ENCODE results near the gene DNAH10. TPM values are rescaled to one million over a fixed set of nuclear protein-coding genes. Genes with fewer than 3 reads are reported as not detected.

DNAH10 gene
- total and polyA plus RNA-seq, 4 donors, result 4.5 to 18.1 (median 11.4) TPM

DNA sequence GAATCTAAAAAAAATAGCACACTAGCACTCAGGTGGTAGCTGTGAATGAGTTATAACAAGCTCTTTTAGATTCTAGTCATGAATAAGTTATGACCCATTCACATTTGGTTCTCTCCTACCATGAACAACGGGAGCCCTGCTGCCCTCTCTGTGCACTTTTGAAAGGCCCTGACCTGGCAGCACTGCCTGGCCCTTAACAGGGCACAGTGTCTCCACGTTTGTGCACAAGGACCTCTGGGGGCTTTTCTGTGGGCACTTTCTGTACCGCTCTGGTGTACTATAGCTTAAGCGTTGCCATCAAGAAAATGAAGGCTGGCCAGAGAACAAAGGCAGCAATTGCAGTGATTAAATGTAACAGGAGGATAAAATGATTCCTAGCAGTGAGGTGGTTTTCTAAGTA lies 189.4 kb downstream of the DNAH10 start:
- H3K4me1 ChIP-seq (ENCODE audit: control insufficient read depth, insufficient read depth, low read length), result peaks cover 39% of the 10 kb centered on the region
- H3K4me3 ChIP-seq (ENCODE audit: low read depth, low read length), result no peak overlapping the region
- DNase-seq (ENCODE audit: low read depth in 4 of 6, low spot score in 6 of 6), result no peak
- H3K36me3 ChIP-seq (ENCODE audit: control insufficient read depth, insufficient read depth, low read length), result peaks cover 9% of the 10 kb centered on the region
- no peaks in the 10 kb centered on the region for H3K27me3 ChIP-seq (ENCODE audit: control insufficient read depth, insufficient read depth, low read length)
- 42% methylated on average over 4 of the region's 4 CpGs for WGBS (ENCODE audit: insufficient coverage)
- no peak overlapping the region for H3K27ac ChIP-seq (ENCODE audit: low read depth, low read length)
- no peaks in the 10 kb centered on the region for H3K9me3 ChIP-seq (ENCODE audit: control insufficient read depth, insufficient read depth, low read length)

DNA sequence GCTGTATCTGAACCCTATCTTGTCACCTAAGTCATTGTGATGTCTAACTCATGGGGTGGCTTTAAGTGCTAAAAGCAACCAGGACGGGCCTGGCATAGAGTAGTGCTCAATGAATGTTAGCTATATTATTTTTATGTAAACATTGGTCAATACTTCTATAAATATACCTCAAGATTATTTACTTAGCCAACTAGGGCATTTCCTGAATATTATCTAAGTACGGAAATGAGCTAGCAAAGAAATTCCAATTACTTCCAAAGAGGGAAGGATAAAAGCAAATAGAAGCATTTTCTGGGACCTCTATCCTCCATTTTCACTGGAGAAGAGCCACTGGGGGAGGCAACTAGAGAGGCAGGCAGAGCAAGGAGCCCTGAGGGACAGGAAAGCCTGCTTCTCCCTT lies 189.9 kb downstream of the DNAH10 start:
- no peaks in the 10 kb centered on the region for H3K27me3 ChIP-seq (ENCODE audit: control insufficient read depth, insufficient read depth, low read length)
- WGBS (ENCODE audit: insufficient coverage), result no CpG with 5 or more reads among the region's 2 CpGs
- H3K4me1 ChIP-seq (ENCODE audit: control insufficient read depth, insufficient read depth, low read length), result peaks cover 36% of the 10 kb centered on the region
- DNase-seq (ENCODE audit: low read depth in 4 of 6, low spot score in 6 of 6), result no peak
- H3K4me3 ChIP-seq (ENCODE audit: low read depth, low read length), result no peak overlapping the region
- no peak overlapping the region for H3K27ac ChIP-seq (ENCODE audit: low read depth, low read length)
- no peaks in the 10 kb centered on the region for H3K9me3 ChIP-seq (ENCODE audit: control insufficient read depth, insufficient read depth, low read length)
- H3K36me3 ChIP-seq (ENCODE audit: control insufficient read depth, insufficient read depth, low read length), result peaks cover 9% of the 10 kb centered on the region

DNA sequence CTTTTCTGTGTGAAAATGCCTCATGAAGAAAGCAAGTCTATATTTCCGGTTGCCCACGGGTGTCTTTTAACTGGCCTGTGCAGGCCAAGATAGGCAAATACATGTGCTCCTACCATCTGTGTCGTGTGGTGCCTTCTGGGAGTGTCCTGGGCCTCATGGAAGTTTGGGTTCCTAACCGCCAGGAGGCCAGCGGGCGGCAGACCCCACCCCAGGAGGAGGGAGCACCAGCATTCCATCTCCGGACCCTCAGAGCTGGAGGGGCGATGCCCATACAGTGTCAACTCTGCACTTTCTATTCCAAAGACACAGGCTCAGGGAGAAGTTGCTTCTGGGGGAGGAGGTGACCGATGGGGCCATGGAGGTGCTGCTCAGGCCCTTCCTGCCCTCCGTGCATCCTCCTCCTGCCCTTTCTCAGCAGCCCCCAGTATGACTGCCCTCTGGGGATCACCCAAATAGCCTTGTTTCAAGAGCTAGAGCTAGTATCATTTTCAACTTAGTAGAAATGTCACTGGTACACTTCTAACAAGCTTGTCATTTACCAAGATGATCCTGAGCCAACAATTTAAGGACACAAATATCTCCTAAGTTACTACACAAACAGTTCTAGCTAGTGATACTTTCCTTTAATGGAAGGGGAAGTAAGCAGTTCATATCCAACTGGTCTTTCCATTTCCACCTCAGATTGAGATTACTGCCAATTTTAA lies 192.7 kb downstream of the DNAH10 start:
- H3K27ac ChIP-seq (ENCODE audit: low read depth, low read length), result no peak overlapping the region

DNA sequence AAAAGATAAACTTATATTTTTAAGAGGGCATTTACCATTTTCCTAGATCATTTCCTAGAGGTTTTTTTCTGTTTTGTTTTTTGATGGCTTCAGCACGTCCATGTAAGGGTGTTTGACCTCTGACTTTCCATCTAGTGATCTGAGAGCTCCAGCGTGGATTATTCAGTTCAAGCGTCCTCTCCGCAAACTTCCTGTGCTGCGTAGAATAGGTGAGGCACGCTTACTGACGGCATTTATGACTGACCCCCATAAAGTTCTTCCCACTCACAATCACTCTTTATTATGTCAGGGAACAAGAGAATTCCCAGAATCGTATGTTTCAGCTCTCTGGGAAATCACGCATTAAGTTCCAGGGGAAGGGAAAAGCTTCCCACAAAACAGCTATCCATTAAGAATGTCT lies 194.1 kb downstream of the DNAH10 start:
- H3K36me3 ChIP-seq (ENCODE audit: control insufficient read depth, insufficient read depth, low read length), result peaks cover 7% of the 10 kb centered on the region
- H3K4me3 ChIP-seq (ENCODE audit: low read depth, low read length), result no peak overlapping the region
- H3K27me3 ChIP-seq (ENCODE audit: control insufficient read depth, insufficient read depth, low read length), result no peaks in the 10 kb centered on the region
- H3K9me3 ChIP-seq (ENCODE audit: control insufficient read depth, insufficient read depth, low read length), result no peaks in the 10 kb centered on the region
- DNase-seq (ENCODE audit: low read depth in 4 of 6, low spot score in 6 of 6), result no peak
- H3K4me1 ChIP-seq (ENCODE audit: control insufficient read depth, insufficient read depth, low read length), result peaks cover 3% of the 10 kb centered on the region
- WGBS (ENCODE audit: insufficient coverage), result 79% methylated on average over 6 of the region's 9 CpGs
- H3K27ac ChIP-seq (ENCODE audit: low read depth, low read length), result no peak overlapping the region

More for the DNA sequence above, 192.7 kb downstream of the DNAH10 start:
- 84% methylated on average over 8 of the region's 10 CpGs for WGBS (ENCODE audit: insufficient coverage)
- peaks cover 10% of the 10 kb centered on the region for H3K36me3 ChIP-seq (ENCODE audit: control insufficient read depth, insufficient read depth, low read length)
- H3K9me3 ChIP-seq (ENCODE audit: control insufficient read depth, insufficient read depth, low read length), result no peaks in the 10 kb centered on the region
- H3K4me1 ChIP-seq (ENCODE audit: control insufficient read depth, insufficient read depth, low read length), result peaks cover 15% of the 10 kb centered on the region
- no peak for DNase-seq (ENCODE audit: low read depth in 4 of 6, low spot score in 6 of 6)
- no peak overlapping the region for H3K4me3 ChIP-seq (ENCODE audit: low read depth, low read length)
- H3K27me3 ChIP-seq (ENCODE audit: control insufficient read depth, insufficient read depth, low read length), result no peaks in the 10 kb centered on the region

DNA sequence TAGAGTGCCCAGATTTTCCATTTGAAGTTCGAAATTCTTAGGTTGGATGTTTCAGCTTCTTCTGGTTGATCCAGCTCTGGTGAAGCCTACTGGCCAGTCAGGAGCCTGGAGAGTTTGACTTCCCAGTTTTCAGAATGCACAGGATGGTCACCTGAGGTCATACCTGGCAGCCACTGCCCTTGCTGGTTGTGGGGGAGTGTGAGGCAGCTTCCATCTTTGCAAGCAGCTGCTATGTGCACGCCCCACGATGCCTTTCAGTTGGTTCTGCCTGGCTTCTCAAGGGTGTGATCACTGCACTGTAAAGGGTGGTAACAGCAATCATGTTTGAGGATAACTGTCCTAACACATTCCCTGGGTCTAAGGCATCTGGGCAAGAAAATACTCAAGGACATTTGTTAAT lies 195.1 kb downstream of the DNAH10 start:
- H3K9me3 ChIP-seq (ENCODE audit: control insufficient read depth, insufficient read depth, low read length), result no peaks in the 10 kb centered on the region
- no peaks in the 10 kb centered on the region for H3K27me3 ChIP-seq (ENCODE audit: control insufficient read depth, insufficient read depth, low read length)
- H3K4me3 ChIP-seq (ENCODE audit: low read depth, low read length), result no peak overlapping the region
- H3K4me1 ChIP-seq (ENCODE audit: control insufficient read depth, insufficient read depth, low read length), result no peaks in the 10 kb centered on the region
- peaks cover 7% of the 10 kb centered on the region for H3K36me3 ChIP-seq (ENCODE audit: control insufficient read depth, insufficient read depth, low read length)
- WGBS (ENCODE audit: insufficient coverage), result 100% methylated on average over 1 of the region's 3 CpGs
- no peak overlapping the region for H3K27ac ChIP-seq (ENCODE audit: low read depth, low read length)
- DNase-seq (ENCODE audit: low read depth in 4 of 6, low spot score in 6 of 6), result no peak

DNA sequence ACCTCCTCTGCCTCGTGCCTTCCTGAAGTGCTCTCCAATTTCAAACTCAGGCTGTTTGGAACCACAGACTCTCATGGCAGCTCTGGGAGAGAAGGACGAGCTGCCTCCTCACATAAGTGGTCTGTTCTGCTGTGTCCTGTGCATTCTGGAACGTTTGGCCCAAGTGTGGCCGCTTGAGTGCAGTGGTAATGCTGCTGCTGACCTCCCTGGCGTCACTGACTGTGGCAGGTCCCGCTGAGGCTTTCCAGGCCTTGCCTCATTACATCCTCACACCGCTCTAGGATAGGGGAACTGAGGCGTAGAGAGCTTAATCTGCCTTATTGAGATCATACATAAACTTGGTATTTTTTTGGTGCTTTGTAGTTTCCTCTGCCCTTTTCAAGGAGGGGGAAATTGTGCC lies 196.4 kb downstream of the DNAH10 start:
- WGBS (ENCODE audit: insufficient coverage), result 69% methylated on average over 7 of the region's 8 CpGs
- Histone ChIP-seq H3K36me3 (ENCODE audit: control insufficient read depth, insufficient read depth, low read length) (peaks cover 7% of the 10 kb centered on the region), H3K27me3 (ENCODE audit: control insufficient read depth, insufficient read depth, low read length) (no peaks in the 10 kb centered on the region), H3K27ac (ENCODE audit: low read depth, low read length) (no peak overlapping the region), H3K9me3 (ENCODE audit: control insufficient read depth, insufficient read depth, low read length) (no peaks in the 10 kb centered on the region), H3K4me3 (ENCODE audit: low read depth, low read length) (no peak overlapping the region), H3K4me1 (ENCODE audit: control insufficient read depth, insufficient read depth, low read length) (peaks cover 3% of the 10 kb centered on the region)
- no peak for DNase-seq (ENCODE audit: low read depth in 4 of 6, low spot score in 6 of 6)

DNA sequence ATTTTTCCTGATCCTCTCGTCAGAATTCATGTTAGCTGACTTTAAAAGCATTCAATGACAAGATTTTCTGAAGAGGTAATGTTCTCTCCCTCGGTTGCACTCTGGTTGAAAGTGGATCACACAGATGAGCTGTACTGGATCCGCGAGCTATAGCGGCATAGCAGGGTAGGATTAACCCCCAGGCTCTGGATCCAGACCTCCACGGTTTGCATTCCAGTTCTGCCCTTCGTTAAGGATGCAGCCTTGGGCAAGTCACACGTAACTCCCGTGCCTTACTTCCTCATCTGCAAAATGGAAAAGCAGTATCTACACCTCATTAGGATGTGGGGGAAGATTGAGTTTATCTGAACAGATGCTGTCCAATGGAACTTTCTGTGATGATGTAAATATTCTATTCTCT lies 196.8 kb downstream of the DNAH10 start:
- no peak overlapping the region for H3K27ac ChIP-seq (ENCODE audit: low read depth, low read length)
- 83% methylated on average over 6 of the region's 9 CpGs for WGBS (ENCODE audit: insufficient coverage)
- no peaks in the 10 kb centered on the region for H3K9me3 ChIP-seq (ENCODE audit: control insufficient read depth, insufficient read depth, low read length)
- H3K4me1 ChIP-seq (ENCODE audit: control insufficient read depth, insufficient read depth, low read length), result peaks cover 3% of the 10 kb centered on the region
- no peak for DNase-seq (ENCODE audit: low read depth in 4 of 6, low spot score in 6 of 6)
- H3K27me3 ChIP-seq (ENCODE audit: control insufficient read depth, insufficient read depth, low read length), result no peaks in the 10 kb centered on the region
- no peak overlapping the region for H3K4me3 ChIP-seq (ENCODE audit: low read depth, low read length)
- peaks cover 7% of the 10 kb centered on the region for H3K36me3 ChIP-seq (ENCODE audit: control insufficient read depth, insufficient read depth, low read length)

DNA sequence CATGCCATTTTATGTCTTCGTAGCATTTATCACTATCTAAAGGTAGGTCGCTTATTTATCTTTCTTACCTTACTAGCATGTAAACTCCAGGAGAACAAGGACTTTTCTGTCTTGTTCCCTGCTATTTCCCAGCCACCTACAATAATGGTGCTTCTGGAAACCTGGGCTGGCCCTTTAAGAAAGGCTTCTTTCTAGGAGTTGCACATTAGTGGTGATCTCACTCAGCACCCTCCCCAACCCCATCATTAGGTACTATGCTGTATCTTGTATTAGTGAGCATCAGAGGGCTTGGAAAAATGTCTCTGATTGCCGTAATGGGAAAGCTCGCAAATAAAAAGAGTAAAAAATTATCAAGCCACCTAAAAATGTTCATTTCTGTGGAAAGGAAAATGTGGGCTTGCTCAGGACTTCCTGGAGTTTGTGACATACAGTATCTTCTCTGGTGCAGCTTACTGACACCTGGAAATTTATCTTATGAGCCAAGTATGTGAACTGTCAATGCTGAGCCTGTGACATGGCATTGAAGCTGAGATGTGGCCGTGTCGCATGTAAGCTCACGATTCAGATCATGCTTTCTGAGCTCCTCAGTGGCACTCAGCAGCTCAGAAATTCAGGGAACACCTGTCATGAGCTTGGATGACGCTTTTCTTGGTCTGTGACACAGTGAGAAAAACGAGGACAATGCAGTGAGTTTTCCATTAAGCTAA lies 198.1 kb downstream of the DNAH10 start:
- no peak for DNase-seq (ENCODE audit: low read depth in 4 of 6, low spot score in 6 of 6)
- Histone ChIP-seq H3K4me3 (ENCODE audit: low read depth, low read length) (no peak overlapping the region), H3K27me3 (ENCODE audit: control insufficient read depth, insufficient read depth, low read length) (no peaks in the 10 kb centered on the region), H3K36me3 (ENCODE audit: control insufficient read depth, insufficient read depth, low read length) (peaks cover 4% of the 10 kb centered on the region), H3K27ac (ENCODE audit: low read depth, low read length) (no peak overlapping the region), H3K9me3 (ENCODE audit: control insufficient read depth, insufficient read depth, low read length) (no peaks in the 10 kb centered on the region), H3K4me1 (ENCODE audit: control insufficient read depth, insufficient read depth, low read length) (peaks cover 3% of the 10 kb centered on the region)
- 87% methylated on average over 6 of the region's 9 CpGs for WGBS (ENCODE audit: insufficient coverage)

DNA sequence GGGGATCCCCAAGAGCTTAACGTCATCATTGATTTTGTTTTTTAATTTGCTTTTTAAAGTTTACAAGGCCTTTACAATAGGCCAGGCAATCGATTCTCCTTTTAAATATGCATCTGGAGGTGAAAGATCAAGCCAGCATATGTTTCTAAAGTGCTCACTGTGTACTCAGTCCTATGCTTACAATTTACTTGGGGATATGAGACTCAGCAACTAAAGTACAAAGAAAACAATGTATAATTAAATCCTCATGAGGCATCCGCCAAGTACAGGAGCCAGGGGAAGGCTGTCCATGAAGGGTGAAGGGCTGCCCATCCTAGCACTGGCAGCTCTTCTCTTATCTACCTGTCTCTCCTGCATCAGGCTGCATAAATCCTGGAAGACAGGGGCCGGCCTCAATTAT lies 198.8 kb downstream of the DNAH10 start:
- Histone ChIP-seq H3K36me3 (ENCODE audit: control insufficient read depth, insufficient read depth, low read length) (peaks cover 4% of the 10 kb centered on the region), H3K27ac (ENCODE audit: low read depth, low read length) (no peak overlapping the region), H3K4me1 (ENCODE audit: control insufficient read depth, insufficient read depth, low read length) (peaks cover 3% of the 10 kb centered on the region), H3K27me3 (ENCODE audit: control insufficient read depth, insufficient read depth, low read length) (no peaks in the 10 kb centered on the region), H3K9me3 (ENCODE audit: control insufficient read depth, insufficient read depth, low read length) (no peaks in the 10 kb centered on the region), H3K4me3 (ENCODE audit: low read depth, low read length) (no peak overlapping the region)
- DNase-seq (ENCODE audit: low read depth in 4 of 6, low spot score in 6 of 6), result no peak
- 80% methylated on average over 2 of the region's 4 CpGs for WGBS (ENCODE audit: insufficient coverage)
